Liver (tissue), 3 donors: ENCODE measurements around the gene PFN4.

Source experiments
- FOXA1 ChIP-seq: IDR thresholded peaks from 2 replicates; pipeline ENCODE4 v1.6.1; 2016; ENCODE audit warnings: antibody characterized with exemption
- FOXA2 ChIP-seq: IDR thresholded peaks from 2 replicates; pipeline ENCODE4 v1.6.1; 2016; ENCODE audit warnings: antibody characterized with exemption
- GABPA ChIP-seq, 2 donors: IDR thresholded peaks in 1 of 2; conservative IDR thresholded peaks in 1 of 2; 2 replicates each; pipeline ENCODE4 v1.6.1; 2016; ENCODE audit warnings: antibody characterized with exemption in 2 of 2, mild to moderate bottlenecking in 1 of 2, moderate library complexity in 1 of 2
- RAD21 ChIP-seq, 2 donors: IDR thresholded peaks; 2 replicates each; pipeline ENCODE4 v1.6.1; 2016; ENCODE audit warnings: antibody characterized with exemption in 2 of 2, mild to moderate bottlenecking in 2 of 2
- SP1 ChIP-seq: IDR thresholded peaks from 2 replicates; pipeline ENCODE4 v1.6.1; 2018; ENCODE audit warnings: antibody characterized with exemption, mild to moderate bottlenecking
- TAF1 ChIP-seq: conservative IDR thresholded peaks from 2 replicates; pipeline ENCODE4 v1.6.1; 2016; ENCODE audit warnings: antibody characterized with exemption, mild to moderate bottlenecking
- YY1 ChIP-seq: IDR thresholded peaks from 2 replicates; pipeline ENCODE4 v1.6.1; 2016; ENCODE audit warnings: antibody characterized with exemption, mild to moderate bottlenecking
- TF ChIP-seq, protein P1 (sequence below): fragments of 150-350 bp; IDR thresholded peaks from 2 replicates; pipeline ENCODE4 v1.5.1; 2017; ENCODE audit warnings: improper control_type of control experiment, low read depth, low read length; ENCODE audit not compliant: missing input control
- TF ChIP-seq, protein P2 (sequence below): IDR thresholded peaks from 2 replicates; pipeline ENCODE4 v1.6.1; 2016; ENCODE audit warnings: antibody characterized with exemption
- TF ChIP-seq, protein P3 (sequence below): IDR thresholded peaks from 2 replicates; pipeline ENCODE4 v1.6.1; 2016; ENCODE audit warnings: antibody characterized with exemption
- TF ChIP-seq, protein P4 (sequence below): IDR thresholded peaks from 2 replicates; pipeline ENCODE4 v1.6.1; 2016; ENCODE audit warnings: antibody characterized with exemption, mild to moderate bottlenecking
- donor health status: healthy.
- donor health status: healthy.

DNA sequence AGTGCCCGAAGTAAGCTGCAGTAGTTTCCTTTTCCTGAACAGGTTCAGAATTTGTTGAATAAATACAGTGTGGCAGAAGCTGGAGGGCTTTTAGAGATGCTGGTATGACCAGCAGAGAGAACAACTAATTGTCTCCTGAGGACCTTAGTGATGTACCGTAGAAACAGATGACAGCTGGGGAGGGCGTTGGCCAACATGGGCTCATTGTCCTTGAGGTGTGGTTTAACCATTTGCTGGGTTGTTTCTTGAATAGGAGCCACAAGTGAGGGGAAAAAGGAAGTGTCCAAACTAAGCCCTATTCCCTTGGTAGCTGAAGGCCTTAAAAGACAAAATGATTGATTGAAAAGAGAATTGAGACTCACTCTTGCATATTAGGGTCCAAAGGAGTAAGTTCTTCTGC lies 40.1 kb upstream of the PFN4 start:
- TF ChIP-seq FOXA1 (no peak), SP1 (no peak), GABPA (IDR thresholded peaks at IDR 0.05 in 1 of 2, conservative IDR thresholded peaks at IDR 0.05 in 1 of 2) (no peak), TAF1 (no peak), RAD21 (IDR thresholded peaks at IDR 0.05) (no peak), FOXA2 (no peak), YY1 (no peak)
- TF ChIP-seq, protein P1, sequence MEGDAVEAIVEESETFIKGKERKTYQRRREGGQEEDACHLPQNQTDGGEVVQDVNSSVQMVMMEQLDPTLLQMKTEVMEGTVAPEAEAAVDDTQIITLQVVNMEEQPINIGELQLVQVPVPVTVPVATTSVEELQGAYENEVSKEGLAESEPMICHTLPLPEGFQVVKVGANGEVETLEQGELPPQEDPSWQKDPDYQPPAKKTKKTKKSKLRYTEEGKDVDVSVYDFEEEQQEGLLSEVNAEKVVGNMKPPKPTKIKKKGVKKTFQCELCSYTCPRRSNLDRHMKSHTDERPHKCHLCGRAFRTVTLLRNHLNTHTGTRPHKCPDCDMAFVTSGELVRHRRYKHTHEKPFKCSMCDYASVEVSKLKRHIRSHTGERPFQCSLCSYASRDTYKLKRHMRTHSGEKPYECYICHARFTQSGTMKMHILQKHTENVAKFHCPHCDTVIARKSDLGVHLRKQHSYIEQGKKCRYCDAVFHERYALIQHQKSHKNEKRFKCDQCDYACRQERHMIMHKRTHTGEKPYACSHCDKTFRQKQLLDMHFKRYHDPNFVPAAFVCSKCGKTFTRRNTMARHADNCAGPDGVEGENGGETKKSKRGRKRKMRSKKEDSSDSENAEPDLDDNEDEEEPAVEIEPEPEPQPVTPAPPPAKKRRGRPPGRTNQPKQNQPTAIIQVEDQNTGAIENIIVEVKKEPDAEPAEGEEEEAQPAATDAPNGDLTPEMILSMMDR, result no peak
- TF ChIP-seq, protein P2, sequence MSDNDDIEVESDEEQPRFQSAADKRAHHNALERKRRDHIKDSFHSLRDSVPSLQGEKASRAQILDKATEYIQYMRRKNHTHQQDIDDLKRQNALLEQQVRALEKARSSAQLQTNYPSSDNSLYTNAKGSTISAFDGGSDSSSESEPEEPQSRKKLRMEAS, result no peak
- TF ChIP-seq, protein P3, sequence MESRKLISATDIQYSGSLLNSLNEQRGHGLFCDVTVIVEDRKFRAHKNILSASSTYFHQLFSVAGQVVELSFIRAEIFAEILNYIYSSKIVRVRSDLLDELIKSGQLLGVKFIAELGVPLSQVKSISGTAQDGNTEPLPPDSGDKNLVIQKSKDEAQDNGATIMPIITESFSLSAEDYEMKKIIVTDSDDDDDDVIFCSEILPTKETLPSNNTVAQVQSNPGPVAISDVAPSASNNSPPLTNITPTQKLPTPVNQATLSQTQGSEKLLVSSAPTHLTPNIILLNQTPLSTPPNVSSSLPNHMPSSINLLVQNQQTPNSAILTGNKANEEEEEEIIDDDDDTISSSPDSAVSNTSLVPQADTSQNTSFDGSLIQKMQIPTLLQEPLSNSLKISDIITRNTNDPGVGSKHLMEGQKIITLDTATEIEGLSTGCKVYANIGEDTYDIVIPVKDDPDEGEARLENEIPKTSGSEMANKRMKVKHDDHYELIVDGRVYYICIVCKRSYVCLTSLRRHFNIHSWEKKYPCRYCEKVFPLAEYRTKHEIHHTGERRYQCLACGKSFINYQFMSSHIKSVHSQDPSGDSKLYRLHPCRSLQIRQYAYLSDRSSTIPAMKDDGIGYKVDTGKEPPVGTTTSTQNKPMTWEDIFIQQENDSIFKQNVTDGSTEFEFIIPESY, result no peak
- TF ChIP-seq, protein P4, sequence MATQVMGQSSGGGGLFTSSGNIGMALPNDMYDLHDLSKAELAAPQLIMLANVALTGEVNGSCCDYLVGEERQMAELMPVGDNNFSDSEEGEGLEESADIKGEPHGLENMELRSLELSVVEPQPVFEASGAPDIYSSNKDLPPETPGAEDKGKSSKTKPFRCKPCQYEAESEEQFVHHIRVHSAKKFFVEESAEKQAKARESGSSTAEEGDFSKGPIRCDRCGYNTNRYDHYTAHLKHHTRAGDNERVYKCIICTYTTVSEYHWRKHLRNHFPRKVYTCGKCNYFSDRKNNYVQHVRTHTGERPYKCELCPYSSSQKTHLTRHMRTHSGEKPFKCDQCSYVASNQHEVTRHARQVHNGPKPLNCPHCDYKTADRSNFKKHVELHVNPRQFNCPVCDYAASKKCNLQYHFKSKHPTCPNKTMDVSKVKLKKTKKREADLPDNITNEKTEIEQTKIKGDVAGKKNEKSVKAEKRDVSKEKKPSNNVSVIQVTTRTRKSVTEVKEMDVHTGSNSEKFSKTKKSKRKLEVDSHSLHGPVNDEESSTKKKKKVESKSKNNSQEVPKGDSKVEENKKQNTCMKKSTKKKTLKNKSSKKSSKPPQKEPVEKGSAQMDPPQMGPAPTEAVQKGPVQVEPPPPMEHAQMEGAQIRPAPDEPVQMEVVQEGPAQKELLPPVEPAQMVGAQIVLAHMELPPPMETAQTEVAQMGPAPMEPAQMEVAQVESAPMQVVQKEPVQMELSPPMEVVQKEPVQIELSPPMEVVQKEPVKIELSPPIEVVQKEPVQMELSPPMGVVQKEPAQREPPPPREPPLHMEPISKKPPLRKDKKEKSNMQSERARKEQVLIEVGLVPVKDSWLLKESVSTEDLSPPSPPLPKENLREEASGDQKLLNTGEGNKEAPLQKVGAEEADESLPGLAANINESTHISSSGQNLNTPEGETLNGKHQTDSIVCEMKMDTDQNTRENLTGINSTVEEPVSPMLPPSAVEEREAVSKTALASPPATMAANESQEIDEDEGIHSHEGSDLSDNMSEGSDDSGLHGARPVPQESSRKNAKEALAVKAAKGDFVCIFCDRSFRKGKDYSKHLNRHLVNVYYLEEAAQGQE, result no peak
